Globus pallidus (tissue), 1 donor: ENCODE data around the gene S100A13.
"Not testable (repeated sequence)": the region's sequence is repeated elsewhere in the genome, so short reads cannot be mapped to it uniquely, and the experiment has no call there.

Experiments used
- DNase-seq: peaks from one replicate; pipeline ENCODE4 v3.0.0-alpha.2; 2015; ENCODE audit warnings: low spot score

S100A13 gene

DNA sequence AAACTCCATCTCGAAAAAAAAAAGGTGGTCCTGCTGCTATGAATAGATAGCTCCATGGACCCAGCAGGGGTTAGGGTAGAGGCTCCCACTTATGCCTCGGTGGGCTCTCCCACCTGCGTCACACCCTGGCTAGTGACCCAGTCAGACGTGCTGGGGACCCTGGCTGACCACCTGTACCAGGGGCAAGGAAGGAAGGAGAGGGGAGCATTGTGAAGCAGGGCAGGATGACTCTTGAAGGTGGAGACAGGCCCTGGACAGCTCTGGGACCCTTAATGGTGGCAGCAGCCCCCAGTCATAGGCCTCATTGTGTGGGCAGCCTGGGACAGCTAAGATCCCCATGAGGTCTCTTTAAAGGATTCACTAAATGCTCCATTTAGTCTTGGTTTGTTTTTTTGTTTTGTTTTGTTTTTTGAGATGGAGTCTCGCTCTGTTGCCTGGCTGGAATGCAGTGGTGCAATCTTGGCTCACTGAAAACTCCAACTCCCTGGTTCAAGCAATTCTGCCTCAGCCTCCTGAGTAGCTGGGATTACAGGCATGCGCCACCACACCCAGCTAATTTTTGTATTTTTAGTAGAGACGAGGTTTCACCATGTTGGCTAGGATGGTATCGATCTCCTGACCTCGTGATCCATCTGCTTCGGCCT is 20.8 kb upstream of the S100A13 start:
- no peak for DNase-seq

- no peak for DNase-seq
These were observed 20.0 kb upstream of the S100A13 start for GRCh38 chr1:153647346-153647714.

- DNase-seq, result no peak
These were observed 19.5 kb upstream of the S100A13 start for GRCh38 chr1:153646672-153647345.

- DNase-seq, result no peak
These were observed 16.5 kb upstream of the S100A13 start for GRCh38 chr1:153643816-153644215.

GRCh38 chr1:153643100-153643499 is 15.8 kb upstream of the S100A13 start:
- DNase-seq, result no peak

DNA sequence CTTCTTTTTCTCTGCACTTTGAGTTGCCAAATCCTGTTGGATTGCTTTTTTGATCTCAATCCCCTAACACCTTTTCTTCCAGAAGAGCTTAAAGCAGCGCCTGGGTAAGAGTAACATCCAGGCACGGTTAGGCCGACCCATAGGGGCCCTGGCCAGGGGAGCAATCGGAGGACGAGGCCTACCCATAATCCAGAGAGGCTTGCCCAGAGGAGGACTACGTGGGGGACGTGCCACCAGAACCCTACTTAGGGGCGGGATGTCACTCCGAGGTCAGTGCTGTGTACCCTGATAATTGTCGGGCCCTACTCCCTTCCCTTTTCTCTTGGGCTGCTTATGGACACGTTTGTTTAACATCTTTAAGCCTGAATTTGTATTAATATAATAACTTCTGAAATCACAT is 14.9 kb upstream of the S100A13 start:
- DNase-seq, result no peak

DNA sequence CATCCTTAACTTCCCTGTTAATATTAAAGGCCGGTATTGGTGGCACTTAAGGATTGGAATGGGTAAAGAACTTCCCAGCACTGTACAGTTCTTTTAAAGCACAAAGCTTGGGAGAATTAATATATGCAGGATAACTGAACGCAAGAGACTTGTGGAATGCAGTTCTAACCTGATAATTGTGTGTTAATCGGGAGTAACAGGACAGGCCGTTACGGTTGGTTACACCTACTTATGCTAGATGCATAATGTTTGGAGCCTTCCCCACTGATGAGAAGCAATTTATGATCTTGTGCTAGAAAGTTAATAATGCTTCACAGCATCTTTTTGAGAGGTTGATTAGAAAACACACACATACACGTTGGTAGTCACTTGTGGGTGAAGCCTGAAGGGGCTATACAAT is 13.6 kb upstream of the S100A13 start:
- DNase-seq, result no peak

DNA sequence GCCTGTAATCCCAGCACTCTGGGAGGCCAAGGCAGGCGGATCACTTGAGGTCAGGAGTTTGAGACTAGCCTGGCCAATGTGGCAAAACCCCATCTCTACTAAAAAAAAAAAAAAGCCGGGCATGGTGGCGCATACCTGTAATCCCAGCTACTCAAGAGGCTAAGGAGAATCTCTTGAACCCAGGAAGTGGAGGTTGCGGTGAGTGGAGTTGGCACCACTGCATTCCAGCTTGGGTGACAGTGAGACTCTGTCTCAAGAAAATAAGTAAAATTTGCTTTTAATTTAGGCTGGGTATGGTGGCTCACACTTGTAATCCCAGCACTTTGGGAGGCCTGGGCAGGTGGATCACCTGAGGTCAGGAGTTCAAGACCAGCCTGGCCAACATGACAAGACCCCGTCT is 12.9 kb upstream of the S100A13 start:
- DNase-seq, result not testable (repeated sequence)

GRCh38 chr1:153639280-153639679 is 12.0 kb upstream of the S100A13 start:
- DNase-seq, result no peak

DNA sequence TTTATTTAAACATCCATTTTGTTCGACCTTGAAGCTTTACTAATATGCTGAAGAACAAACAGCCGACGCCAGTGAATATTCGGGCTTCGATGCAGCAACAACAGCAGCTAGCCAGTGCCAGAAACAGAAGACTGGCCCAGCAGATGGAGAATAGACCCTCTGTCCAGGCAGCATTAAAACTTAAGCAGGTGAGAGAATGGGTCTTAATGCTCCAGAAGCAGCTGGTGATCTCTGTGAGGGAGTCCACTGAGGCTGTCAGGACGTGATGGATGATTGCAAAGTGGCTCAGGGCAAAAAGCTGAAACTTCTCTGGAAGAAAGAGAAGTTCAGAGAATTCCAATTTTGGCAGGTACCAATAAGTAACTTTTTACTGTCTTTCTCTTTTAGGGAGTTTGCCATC is 11.0 kb upstream of the S100A13 start:
- no peak for DNase-seq

GRCh38 chr1:153636312-153636711 is 9.0 kb upstream of the S100A13 start:
- no peak for DNase-seq

DNA sequence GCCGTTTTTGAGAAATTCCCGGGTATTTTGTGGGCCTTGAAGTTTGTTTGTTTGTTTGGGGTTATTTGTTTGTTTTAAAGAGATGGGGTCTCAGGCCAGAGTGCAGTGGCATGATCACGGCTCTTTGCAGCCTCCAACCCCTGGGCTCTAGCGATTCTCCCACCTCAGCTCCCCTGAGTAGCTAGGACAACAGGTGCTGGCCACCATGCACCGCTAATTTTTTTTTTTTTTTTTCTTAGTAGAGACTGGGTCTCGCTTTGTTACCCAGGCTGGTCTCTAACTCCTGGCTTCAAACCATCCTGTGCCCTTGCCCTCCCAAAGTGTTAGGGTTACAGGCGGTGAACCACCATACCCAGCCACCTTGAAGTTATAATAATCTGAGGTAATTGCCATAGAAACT is 8.6 kb upstream of the S100A13 start:
- no peak for DNase-seq

DNA sequence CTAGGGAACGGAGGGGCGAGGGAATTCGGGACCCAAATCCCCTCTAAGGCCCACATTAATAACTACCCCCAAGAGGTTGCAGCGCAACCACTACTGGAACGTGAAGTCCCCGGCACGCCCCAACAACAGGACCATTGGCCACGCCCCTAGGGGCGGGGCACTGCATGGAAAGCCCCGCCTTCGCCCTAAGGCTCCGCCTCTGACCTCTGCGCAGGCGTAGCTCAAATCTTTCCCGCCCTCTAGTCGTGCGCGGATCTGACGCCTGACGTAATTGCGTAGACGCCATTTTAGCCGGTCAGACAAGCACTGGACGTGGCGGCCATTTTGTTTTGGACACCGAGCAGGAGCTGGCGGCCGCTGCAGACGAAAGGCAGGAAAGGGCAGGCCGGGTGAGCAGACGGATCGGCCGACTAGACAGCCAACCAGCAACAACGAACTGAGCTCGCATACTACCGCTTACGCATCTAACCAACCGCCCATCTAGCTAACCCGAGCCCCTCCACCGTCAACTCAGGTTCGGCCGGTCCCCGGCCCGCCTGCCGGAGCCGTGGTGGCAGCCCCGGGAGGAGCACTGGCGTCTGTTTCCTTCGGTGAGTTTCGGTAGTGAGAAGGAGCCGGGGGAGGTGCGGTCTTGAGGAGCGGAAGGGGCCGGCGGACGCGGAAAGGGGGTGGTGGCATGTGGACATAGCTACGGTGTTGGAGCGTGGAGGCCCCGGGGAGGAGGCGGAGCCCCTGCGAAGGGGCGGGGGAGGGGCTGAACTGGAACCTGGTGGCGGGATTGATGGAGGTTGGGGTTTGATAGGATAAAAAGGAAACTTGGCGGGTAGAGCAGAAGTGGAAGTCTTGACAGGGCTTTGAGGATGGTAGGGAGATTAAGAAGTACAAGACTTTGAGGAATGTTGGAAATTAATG is 6.7 kb upstream of the S100A13 start, which contains the start of gene CHTOP:
Gene CHTOP (plus strand): TSS at position 313 of the 912 bp plus-strand sequence. CDS start 2,523 bp downstream, outside the sequence.
- DNase-seq, result peak; percentile 99

DNA sequence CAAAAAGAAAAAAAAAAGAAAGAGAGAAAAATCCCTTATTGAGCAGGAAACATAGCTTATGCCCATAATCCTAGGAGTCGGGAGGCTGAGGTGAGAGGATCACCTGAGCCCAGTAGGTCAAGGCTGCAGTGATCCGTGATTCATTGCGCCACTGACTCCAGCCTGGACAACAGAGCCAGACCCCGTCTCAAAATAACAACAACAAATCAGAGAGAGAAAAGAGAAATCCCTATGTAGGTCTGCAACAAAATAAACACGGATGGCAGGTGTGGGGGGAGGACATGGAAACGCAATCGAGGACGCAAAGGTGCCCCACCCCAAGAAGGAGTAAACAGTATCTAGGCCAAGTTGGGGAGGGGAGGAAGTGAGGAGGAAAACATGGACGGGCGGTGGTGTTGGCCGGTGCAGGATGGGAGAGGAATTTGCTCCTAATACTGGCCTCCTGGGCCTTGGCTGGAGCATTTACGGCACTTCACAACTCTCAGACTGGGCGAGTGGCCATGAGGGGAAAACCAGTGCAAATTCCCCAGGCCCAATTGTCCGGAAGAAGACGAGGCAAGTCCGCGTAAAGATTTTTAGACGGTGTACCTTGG is 6.0 kb upstream of the S100A13 start:
- DNase-seq, result no peak

DNA sequence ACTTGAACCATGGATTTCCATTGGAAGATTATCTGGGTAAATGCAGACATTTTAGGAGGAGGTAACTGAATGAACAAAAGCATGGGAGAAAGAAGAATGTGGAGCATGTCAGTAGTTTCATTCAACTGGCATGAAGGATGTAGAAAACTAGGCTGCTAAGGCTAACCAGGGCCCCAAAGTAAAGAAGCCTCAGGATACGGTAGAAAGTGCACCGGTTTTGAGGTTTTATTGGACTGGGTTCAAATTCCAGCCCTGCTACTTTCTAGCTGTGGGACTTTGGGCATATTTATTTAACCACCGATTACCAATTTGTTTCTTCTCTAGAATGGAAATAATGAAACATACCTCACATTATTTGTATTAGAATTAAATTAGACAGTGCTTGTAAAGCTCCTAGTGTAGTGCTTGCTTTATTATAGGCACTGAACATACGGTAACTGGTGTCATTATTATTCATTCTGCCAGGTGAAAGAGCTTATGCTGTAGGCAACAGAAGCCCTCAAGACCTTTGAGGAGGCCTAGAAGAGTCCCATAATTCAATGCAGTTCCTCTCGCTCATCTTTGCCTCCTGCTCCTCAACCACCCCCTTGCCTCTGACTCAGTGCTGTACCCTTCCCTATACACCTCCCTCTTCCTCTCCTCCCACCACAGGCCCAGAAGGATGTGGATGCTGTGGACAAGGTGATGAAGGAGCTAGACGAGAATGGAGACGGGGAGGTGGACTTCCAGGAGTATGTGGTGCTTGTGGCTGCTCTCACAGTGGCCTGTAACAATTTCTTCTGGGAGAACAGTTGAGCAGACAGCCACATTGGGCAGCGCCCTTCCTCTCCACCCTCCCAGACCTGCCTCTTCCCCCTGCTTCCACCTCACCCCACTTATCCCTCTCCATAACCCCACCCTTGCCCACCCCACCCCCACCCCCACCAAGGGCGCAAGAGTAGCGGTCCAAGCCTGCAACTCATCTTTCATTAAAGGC is 4.0 kb upstream of the S100A13 start:
- DNase-seq, result no peak

GRCh38 chr1:153630384-153630783 is 3.1 kb upstream of the S100A13 start:
- DNase-seq, result no peak

DNA sequence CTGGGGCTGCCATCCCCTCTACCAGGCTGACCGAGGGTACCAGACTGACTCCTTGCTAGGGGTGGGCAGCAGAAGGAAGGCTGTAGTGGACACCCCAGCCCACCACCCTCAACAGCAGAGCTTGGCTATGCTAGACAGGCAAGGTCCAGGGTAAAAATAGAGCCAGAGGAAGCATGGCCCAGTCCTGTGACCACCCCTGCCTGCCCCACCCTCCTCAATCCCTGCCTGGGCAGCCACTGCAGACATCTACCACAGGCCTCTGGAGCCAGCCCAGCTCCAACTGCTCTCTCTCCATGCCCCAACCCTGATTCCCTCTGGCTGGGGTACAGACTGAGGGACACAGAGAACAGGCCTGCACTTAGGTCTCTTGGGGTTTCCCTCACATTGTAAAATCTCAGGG is 2.7 kb upstream of the S100A13 start:
- no peak for DNase-seq

GRCh38 chr1:153629343-153629665 is 2.0 kb upstream of the S100A13 start:
- no peak for DNase-seq

GRCh38 chr1:153628638-153629342 is 1.5 kb upstream of the S100A13 start:
- no peak for DNase-seq

- peak; percentile 90 for DNase-seq
These were observed 666 bp upstream of the S100A13 start, which contains the start of gene S100A1 for GRCh38 chr1:153627715-153628626. Gene S100A1, plus strand, starts transcription at chr1:153628434. Its CDS starts 2,088 bp downstream, at chr1:153630522.
